ENCODE measurements around the gene NUP62.
"Not testable (repeated sequence)": the region's sequence is repeated elsewhere in the genome, so short reads cannot be mapped to it uniquely, and the experiment has no call there.

Gene NUP62

DNA sequence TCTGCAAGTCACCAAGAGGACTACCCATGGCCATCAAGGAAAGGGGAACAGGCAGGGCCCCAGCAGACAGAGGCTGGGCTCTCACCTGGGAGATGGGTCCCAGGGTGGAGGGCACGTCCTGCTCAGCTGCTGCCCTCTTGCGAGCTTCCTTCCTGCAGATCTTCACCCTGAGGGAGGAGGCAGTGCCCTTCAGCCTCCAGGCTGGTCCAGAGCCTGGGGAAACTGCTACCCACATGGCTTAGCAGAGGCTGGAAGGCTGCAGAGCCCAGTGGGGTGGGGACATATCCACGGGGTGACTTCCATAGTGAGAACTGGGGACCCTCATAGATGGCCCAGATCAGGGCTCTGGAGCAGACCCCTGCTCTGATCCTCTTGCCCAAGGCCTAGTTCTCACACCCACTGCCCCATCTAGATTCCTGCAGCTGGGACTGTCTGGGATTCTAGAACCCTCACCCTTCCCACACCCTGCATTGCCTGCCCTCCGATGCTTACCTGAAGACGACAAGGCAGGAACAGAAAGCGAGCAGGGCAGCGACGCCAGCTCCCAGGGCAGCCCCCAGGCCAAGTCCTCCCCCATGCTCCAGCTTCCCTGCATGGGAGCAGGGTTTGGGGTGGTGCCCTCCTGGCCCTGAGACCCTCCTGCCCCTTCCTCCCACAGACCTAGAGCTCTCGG lies 22.6 kb upstream of the NUP62 start:
- Histone ChIP-seq H3K9me3 (ENCODE audit: insufficient read depth, low read depth, low read length) (no peaks in the 10 kb centered on the region), H3K4me1 (ENCODE audit: insufficient read depth, low read length) (peaks cover 14% of the 10 kb centered on the region), H3K27ac (ENCODE audit: low read depth, low read length) (no peak overlapping the region), H3K36me3 (ENCODE audit: insufficient read depth, low read length) (no peaks in the 10 kb centered on the region), H3K27me3 (ENCODE audit: insufficient read depth, low read length) (no peaks in the 10 kb centered on the region), H3K9ac (ENCODE audit: low read depth, low read length) (no peak overlapping the region), H3K4me3 (ENCODE audit: low read length) (no peak overlapping the region)
- 96% methylated on average over 8 of the region's 9 CpGs for WGBS

DNA sequence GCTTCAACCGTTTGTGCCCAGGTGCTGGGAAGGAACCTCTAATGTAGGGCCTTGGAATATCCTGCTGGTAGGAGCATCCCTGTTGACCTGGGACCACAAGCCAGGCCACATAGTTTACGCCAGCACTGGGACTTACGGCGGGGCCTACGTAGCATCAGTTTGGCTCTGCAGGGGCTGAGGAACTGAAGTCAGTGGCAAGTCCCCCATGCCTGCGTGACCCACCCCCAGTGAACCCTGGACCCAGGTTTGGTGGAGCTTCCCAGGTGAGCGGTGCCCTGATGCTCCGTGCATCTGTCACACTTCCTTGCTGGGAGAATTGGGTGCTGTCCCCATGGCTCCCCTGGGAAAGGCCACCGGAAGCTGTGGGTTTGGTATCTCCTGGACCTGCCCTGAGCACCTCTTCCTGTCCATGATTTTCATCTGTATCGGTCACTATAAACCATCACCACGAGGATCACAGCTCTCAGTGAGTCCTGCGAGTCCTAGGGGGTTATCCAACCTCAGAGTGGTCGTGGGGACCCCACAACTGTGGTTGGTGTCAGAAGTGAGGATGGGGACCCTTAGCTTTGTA lies 21.7 kb upstream of the NUP62 start:
- Histone ChIP-seq H3K27ac (ENCODE audit: low read depth, low read length) (no peak overlapping the region), H3K36me3 (ENCODE audit: insufficient read depth, low read length) (no peaks in the 10 kb centered on the region), H3K4me3 (ENCODE audit: low read length) (no peak overlapping the region), H3K4me1 (ENCODE audit: insufficient read depth, low read length) (peaks cover 13% of the 10 kb centered on the region), H3K9me3 (ENCODE audit: insufficient read depth, low read depth, low read length) (no peaks in the 10 kb centered on the region), H3K9ac (ENCODE audit: low read depth, low read length) (no peak overlapping the region), H3K27me3 (ENCODE audit: insufficient read depth, low read length) (no peaks in the 10 kb centered on the region)
- WGBS, result 89% methylated on average over 13 of the region's 13 CpGs

DNA sequence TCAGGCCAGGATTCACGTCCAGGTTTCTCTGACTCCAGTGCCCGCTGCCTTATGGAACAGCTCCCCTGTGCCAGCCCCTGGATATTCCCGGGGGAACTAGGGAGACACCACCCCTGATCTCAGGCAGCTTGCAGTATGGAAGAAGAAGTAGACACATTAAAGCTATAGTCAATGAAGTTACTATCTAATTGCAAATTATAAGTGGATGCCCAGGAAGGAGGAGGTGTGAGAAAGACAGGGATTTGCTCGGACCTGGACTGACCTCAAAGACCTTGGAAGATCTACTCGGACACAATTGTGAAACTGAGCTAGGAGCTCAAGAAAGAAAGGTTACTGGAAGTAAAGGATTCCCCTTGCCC lies 21.3 kb upstream of the NUP62 start:
- Histone ChIP-seq H3K27ac (ENCODE audit: low read depth, low read length) (no peak overlapping the region), H3K4me1 (ENCODE audit: insufficient read depth, low read length) (peaks cover 13% of the 10 kb centered on the region), H3K27me3 (ENCODE audit: insufficient read depth, low read length) (no peaks in the 10 kb centered on the region), H3K4me3 (ENCODE audit: low read length) (no peak overlapping the region), H3K36me3 (ENCODE audit: insufficient read depth, low read length) (no peaks in the 10 kb centered on the region), H3K9ac (ENCODE audit: low read depth, low read length) (no peak overlapping the region), H3K9me3 (ENCODE audit: insufficient read depth, low read depth, low read length) (no peaks in the 10 kb centered on the region)
- WGBS, result 89% methylated on average over 5 of the region's 5 CpGs

DNA sequence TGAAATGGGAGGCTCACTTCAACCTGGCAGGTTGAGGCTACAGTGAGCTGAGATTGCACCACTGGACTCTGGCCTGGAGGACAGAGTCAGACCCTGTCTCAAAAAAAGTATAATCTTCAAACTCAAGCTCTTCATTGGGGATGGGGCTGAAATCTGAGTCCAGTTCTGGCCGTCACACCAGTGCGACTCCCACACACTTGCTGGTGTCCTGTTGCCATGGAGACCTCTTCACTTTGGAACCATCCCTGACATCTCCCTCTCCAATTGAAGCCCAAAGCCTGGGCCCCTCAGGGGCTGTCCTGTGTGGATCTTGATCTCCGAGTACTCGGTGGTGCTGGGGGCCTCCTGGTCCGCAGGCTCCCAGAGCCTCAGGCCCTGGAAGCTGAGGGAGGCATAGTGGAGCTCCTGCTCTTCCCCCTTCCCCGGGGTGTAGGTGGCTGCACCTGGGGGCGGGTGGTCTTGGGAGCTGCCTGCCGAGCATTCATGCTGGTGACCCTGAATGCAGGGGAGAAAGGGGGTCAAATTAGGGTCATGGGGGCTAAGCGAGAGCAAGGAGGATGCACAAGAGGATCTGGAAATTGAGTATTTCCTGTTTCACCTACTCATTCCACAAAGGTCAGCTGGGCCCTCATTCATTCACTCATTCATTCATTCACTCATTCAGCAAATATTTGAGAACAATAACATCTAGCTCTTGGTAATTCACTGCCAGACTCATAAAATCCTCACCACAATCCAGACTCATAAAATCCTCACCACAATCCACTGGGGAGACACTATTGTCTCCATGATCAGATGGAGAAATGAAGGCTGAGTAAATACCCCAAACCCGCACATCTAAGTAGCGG lies 20.7 kb upstream of the NUP62 start:
- WGBS, result 84% methylated on average over 11 of the region's 11 CpGs
- H3K27me3 ChIP-seq (ENCODE audit: insufficient read depth, low read length), result no peaks in the 10 kb centered on the region
- H3K36me3 ChIP-seq (ENCODE audit: insufficient read depth, low read length), result no peaks in the 10 kb centered on the region
- no peak overlapping the region for H3K4me3 ChIP-seq (ENCODE audit: low read length)
- no peak overlapping the region for H3K27ac ChIP-seq (ENCODE audit: low read depth, low read length)
- H3K4me1 ChIP-seq (ENCODE audit: insufficient read depth, low read length), result peaks cover 12% of the 10 kb centered on the region
- H3K9ac ChIP-seq (ENCODE audit: low read depth, low read length), result no peak overlapping the region
- H3K9me3 ChIP-seq (ENCODE audit: insufficient read depth, low read depth, low read length), result no peaks in the 10 kb centered on the region

DNA sequence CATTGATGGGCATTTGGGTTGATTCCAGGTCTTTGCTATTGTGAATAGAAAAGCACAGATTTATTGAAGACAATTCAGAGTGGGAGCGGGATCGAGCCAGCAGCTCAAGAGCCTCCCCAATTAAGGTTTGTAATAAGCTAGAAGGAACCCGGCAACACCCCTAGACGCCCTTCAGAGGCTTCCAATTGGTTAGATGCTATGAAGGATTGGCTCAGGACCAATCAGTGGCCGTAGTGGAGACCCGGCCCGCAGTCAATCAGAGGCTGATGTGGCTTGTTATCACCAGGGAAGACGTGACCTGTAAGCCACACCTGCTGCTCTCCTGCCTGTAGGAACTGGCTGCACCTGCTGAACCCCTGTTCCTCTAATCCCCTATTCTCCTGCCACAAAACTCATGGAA lies 17.1 kb upstream of the NUP62 start:
- Histone ChIP-seq H3K9me3 (ENCODE audit: insufficient read depth, low read depth, low read length) (no peaks in the 10 kb centered on the region), H3K36me3 (ENCODE audit: insufficient read depth, low read length) (no peaks in the 10 kb centered on the region), H3K4me1 (ENCODE audit: insufficient read depth, low read length) (no peaks in the 10 kb centered on the region), H3K27me3 (ENCODE audit: insufficient read depth, low read length) (no peaks in the 10 kb centered on the region), H3K27ac (ENCODE audit: low read depth, low read length) (no peak overlapping the region), H3K4me3 (ENCODE audit: low read length) (no peak overlapping the region), H3K9ac (ENCODE audit: low read depth, low read length) (no peak overlapping the region)
- WGBS, result 87% methylated on average over 8 of the region's 8 CpGs

DNA sequence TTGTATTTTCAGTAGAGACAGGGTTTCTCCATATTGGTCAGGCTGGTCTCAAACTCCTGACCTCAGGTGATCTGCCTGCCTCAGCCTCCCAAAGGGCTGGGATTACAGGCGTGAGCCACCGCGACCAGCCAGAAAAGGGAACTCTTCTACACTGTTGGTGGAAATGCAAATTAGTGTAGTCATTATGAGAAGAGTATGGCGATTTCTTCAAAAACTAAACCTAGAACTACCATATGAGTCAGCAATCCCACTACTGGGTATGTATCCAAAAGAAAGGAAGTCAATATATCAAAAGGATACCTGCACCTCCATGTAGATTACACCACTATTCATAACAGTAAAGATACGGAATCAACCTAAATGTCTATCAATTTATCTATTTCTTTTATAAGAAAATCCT lies 15.3 kb upstream of the NUP62 start:
- not testable (repeated sequence) for H3K4me1 ChIP-seq (ENCODE audit: insufficient read depth, low read length); H3K27me3 ChIP-seq (ENCODE audit: insufficient read depth, low read length); H3K36me3 ChIP-seq (ENCODE audit: insufficient read depth, low read length); H3K27ac ChIP-seq (ENCODE audit: low read depth, low read length); H3K9ac ChIP-seq (ENCODE audit: low read depth, low read length); H3K4me3 ChIP-seq (ENCODE audit: low read length); H3K9me3 ChIP-seq (ENCODE audit: insufficient read depth, low read depth, low read length)
- WGBS, result 89% methylated on average over 4 of the region's 5 CpGs

DNA sequence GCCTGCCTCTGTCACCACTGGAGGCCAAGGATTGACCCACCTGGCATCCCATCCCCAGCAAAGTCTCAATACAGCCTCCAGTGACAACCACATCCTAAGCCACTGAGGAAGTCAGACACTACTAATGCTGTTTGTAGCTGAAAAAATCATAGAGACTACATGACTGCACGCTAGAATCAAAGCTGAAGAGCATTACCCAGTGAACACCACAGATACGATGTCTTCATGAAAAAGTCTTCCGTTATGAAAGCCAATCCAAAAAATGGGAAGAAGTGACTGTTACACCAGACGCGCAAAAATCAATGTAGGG lies 11.1 kb upstream of the NUP62 start:
- Histone ChIP-seq H3K9me3 (ENCODE audit: insufficient read depth, low read depth, low read length) (no peaks in the 10 kb centered on the region), H3K36me3 (ENCODE audit: insufficient read depth, low read length) (no peaks in the 10 kb centered on the region), H3K4me1 (ENCODE audit: insufficient read depth, low read length) (no peaks in the 10 kb centered on the region), H3K9ac (ENCODE audit: low read depth, low read length) (no peak overlapping the region), H3K27ac (ENCODE audit: low read depth, low read length) (no peak overlapping the region), H3K4me3 (ENCODE audit: low read length) (no peak overlapping the region), H3K27me3 (ENCODE audit: insufficient read depth, low read length) (no peaks in the 10 kb centered on the region)
- WGBS, result 96% methylated on average over 5 of the region's 5 CpGs

DNA sequence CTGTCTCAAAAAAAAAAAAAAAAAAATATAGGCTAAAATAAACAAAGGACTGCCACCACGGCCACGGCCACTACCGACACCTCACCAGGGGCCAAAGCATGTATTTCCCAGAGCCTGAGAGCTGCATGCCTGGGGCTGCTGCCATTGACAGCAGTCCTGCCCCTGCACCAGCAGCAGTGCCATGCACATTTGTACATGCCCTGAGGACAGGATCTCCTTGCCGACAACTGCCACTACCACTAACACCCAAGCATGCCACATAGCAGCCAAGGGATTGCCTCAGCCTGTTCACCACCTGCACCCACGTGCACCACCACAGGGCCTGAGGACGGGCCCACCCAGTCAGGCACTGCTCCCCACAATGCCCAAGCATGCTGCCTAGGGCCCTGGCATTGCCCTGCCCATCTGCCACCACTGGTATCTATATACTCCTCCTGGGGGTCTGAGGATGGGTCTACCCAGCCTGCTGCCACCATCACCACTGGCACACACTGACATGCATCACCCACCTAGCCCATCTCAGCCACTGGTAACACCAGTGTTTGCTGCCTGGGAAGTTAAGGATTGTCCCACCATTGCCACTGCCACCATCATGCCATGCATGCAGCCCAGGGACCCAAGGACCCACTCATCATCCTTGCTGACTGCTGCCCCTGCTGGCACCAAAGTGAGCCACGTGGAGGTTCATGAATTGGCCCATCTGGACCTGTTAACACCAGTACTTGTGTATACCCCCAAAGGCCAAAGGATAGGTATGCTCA lies 10.6 kb upstream of the NUP62 start:
- Histone ChIP-seq H3K27me3 (ENCODE audit: insufficient read depth, low read length) (no peaks in the 10 kb centered on the region), H3K9me3 (ENCODE audit: insufficient read depth, low read depth, low read length) (no peaks in the 10 kb centered on the region), H3K36me3 (ENCODE audit: insufficient read depth, low read length) (no peaks in the 10 kb centered on the region), H3K4me1 (ENCODE audit: insufficient read depth, low read length) (no peaks in the 10 kb centered on the region), H3K4me3 (ENCODE audit: low read length) (no peak overlapping the region), H3K27ac (ENCODE audit: low read depth, low read length) (no peak overlapping the region), H3K9ac (ENCODE audit: low read depth, low read length) (no peak overlapping the region)
- WGBS, result 82% methylated on average over 7 of the region's 7 CpGs

DNA sequence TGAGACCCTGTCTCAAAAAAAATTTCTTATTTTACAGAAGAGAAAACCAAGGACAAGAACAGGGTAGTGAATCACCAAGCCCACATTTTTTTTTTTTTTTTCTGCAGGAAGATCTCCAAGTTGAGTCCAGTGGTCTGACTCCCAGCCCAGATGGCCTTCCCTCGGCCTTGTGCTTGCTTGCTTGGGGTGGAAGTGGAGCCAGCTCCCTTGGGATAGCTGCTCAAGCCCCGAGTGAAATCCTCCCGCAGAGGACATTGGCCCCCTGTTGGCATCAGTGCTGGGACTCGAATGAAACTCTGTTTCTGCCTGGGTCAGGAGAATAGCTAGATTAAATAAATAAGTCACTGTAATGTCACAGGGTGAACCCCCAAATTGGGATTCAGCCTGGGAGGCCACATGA lies 9.4 kb upstream of the NUP62 start:
- Histone ChIP-seq H3K4me1 (ENCODE audit: insufficient read depth, low read length) (no peaks in the 10 kb centered on the region), H3K4me3 (ENCODE audit: low read length) (no peak overlapping the region), H3K36me3 (ENCODE audit: insufficient read depth, low read length) (no peaks in the 10 kb centered on the region), H3K27me3 (ENCODE audit: insufficient read depth, low read length) (no peaks in the 10 kb centered on the region), H3K27ac (ENCODE audit: low read depth, low read length) (no peak overlapping the region), H3K9me3 (ENCODE audit: insufficient read depth, low read depth, low read length) (no peaks in the 10 kb centered on the region), H3K9ac (ENCODE audit: low read depth, low read length) (no peak overlapping the region)
- WGBS, result 88% methylated on average over 4 of the region's 4 CpGs

DNA sequence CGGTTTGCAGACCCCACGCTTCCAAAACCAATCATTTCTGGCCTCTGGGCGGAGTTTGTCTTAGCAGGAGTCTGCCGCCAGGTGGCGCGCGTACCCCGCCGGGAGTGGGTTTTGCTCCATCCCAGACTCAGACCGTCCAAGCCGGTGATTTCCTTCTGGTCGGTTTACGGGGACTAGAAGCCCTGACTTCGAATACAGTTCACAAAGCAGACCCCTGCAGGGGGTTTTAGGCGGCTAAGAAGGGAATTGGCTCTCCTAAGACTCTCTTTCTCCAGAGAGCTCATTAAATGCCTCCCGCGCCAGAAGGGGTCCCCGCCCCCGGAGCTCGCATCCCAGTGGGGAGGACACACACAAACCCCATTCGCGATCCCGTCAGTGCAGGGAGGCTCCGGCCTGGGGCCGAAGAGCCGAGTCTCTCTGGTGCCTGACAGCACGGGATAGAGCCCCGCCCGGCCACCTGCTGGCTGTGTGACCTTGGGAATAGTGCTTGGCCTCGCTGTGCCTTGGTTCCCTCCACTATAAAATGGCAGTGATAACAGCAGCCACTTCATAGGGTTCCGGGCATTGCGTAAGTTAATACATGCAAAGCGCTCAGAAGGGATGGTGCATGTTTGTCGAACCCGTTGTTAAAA lies 8.6 kb upstream of the NUP62 start:
- Histone ChIP-seq H3K36me3 (ENCODE audit: insufficient read depth, low read length) (no peaks in the 10 kb centered on the region; the same call in 1 of the 2 replicates), H3K9ac (ENCODE audit: low read depth, low read length) (no peak overlapping the region), H3K27me3 (ENCODE audit: insufficient read depth, low read length) (no peaks in the 10 kb centered on the region), H3K4me3 (ENCODE audit: low read length) (peak overlapping the region; percentile 30), H3K4me1 (ENCODE audit: insufficient read depth, low read length) (no peaks in the 10 kb centered on the region), H3K9me3 (ENCODE audit: insufficient read depth, low read depth, low read length) (no peaks in the 10 kb centered on the region), H3K27ac (ENCODE audit: low read depth, low read length) (no peak overlapping the region)
- 21% methylated on average over 35 of the region's 35 CpGs for WGBS

DNA sequence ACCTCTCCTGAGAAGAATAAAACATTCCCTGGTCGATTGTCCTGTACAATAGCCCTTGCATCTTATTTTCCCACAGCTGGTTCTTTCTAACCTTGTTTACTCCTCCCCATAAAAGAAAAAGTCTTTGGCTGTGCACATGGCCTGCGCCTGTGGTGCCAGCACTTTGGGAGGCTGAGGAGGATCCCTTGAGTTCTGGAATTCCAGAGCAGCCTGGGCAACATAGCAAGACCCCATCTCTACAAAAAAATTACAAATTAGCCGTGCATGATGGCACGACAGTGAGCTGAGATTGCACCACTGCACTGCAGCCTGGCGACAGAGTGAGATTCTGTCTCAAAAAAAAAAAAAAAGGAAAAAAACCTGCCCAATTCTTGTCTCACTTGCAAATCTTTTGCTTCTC lies 7.2 kb upstream of the NUP62 start:
- Histone ChIP-seq H3K9me3 (ENCODE audit: insufficient read depth, low read depth, low read length) (no peaks in the 10 kb centered on the region), H3K4me1 (ENCODE audit: insufficient read depth, low read length) (no peaks in the 10 kb centered on the region), H3K36me3 (ENCODE audit: insufficient read depth, low read length) (no peaks in the 10 kb centered on the region; the same call in 1 of the 2 replicates), H3K27me3 (ENCODE audit: insufficient read depth, low read length) (no peaks in the 10 kb centered on the region), H3K9ac (ENCODE audit: low read depth, low read length) (no peak overlapping the region), H3K27ac (ENCODE audit: low read depth, low read length) (no peak overlapping the region), H3K4me3 (ENCODE audit: low read length) (no peak overlapping the region)
- 84% methylated on average over 5 of the region's 5 CpGs for WGBS
